ENCODE measurements around the gene VWA8.
A peak's percentile ranks its signal among the peaks of the same experiment; 100 is the strongest.
"Not testable (repeated sequence)": the region's sequence is repeated elsewhere in the genome, so short reads cannot be mapped to it uniquely, and the experiment has no call there.

Gene VWA8

GRCh38 chr13:41785402-41786172, 175.3 kb downstream of the VWA8 start:
- DNase-seq: no peak

- peak; percentile 77 for DNase-seq
These were observed 178.8 kb downstream of the VWA8 start for GRCh38 chr13:41782086-41782485.

GRCh38 chr13:41780715-41781706, 179.9 kb downstream of the VWA8 start:
- DNase-seq: peak; percentile 10

- no peak for DNase-seq
These were observed 185.7 kb downstream of the VWA8 start for GRCh38 chr13:41775251-41775650.

GRCh38 chr13:41774605-41775218, 186.2 kb downstream of the VWA8 start:
- no peak for DNase-seq

GRCh38 chr13:41767801-41768200, 193.1 kb downstream of the VWA8 start:
- DNase-seq: peak; percentile 38

GRCh38 chr13:41766439-41766838, 194.5 kb downstream of the VWA8 start:
- no peak for DNase-seq

GRCh38 chr13:41765813-41766212, 195.1 kb downstream of the VWA8 start:
- DNase-seq: no peak

GRCh38 chr13:41765020-41765419, 195.9 kb downstream of the VWA8 start:
- DNase-seq: no peak

- no peak for DNase-seq
These were observed 196.4 kb downstream of the VWA8 start for GRCh38 chr13:41764558-41764957.

GRCh38 chr13:41763782-41764181, 197.1 kb downstream of the VWA8 start:
- no peak for DNase-seq

- DNase-seq: no peak
These were observed 198.1 kb downstream of the VWA8 start for GRCh38 chr13:41762796-41763195.

- no peak for DNase-seq
These were observed 204.6 kb downstream of the VWA8 start for GRCh38 chr13:41756198-41756880.

- no peak for DNase-seq
These were observed 209.0 kb downstream of the VWA8 start for GRCh38 chr13:41751734-41752445.

- DNase-seq: peak; percentile 59
These were observed 209.6 kb downstream of the VWA8 start for GRCh38 chr13:41751277-41751676.

GRCh38 chr13:41746259-41746658, 214.7 kb downstream of the VWA8 start:
- DNase-seq: no peak

- not testable (repeated sequence) for DNase-seq
These were observed 215.4 kb downstream of the VWA8 start for GRCh38 chr13:41745496-41745895.

GRCh38 chr13:41742917-41743552, 217.9 kb downstream of the VWA8 start:
- no peak for DNase-seq

GRCh38 chr13:41740479-41740878, 220.4 kb downstream of the VWA8 start:
- DNase-seq: no peak

GRCh38 chr13:41722684-41723535, 238.0 kb downstream of the VWA8 start:
- no peak for DNase-seq
